NCI-H748 treated with DMSO at 0.1 percent for 48 hours (cell line): ENCODE measurements around the gene ZKSCAN4.

Experiments
- DNase-seq: peaks from one replicate; lab custom pipeline; 2025; lab: John Stamatoyannopoulos, UW

ZKSCAN4 gene

DNA sequence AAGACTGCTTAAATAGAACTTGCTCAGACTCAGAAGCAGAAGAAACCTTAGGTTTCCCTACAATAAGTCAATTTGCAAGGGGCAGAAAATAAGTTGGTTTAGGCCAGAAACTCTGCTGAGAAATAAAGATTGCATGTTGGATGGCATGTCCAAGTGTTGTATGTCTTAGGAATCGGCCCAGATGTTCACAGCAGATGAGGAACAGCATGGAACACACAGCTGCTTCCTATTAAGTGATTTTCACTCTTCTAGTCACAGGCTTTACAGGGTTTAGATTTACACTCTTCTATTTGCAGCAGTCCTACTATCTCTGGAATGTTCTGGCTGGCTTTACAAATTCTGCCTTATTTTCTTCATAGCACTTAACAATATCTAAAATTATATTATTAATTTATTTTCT, 3.2 kb downstream of the ZKSCAN4 start:
- no peak for DNase-seq

DNA sequence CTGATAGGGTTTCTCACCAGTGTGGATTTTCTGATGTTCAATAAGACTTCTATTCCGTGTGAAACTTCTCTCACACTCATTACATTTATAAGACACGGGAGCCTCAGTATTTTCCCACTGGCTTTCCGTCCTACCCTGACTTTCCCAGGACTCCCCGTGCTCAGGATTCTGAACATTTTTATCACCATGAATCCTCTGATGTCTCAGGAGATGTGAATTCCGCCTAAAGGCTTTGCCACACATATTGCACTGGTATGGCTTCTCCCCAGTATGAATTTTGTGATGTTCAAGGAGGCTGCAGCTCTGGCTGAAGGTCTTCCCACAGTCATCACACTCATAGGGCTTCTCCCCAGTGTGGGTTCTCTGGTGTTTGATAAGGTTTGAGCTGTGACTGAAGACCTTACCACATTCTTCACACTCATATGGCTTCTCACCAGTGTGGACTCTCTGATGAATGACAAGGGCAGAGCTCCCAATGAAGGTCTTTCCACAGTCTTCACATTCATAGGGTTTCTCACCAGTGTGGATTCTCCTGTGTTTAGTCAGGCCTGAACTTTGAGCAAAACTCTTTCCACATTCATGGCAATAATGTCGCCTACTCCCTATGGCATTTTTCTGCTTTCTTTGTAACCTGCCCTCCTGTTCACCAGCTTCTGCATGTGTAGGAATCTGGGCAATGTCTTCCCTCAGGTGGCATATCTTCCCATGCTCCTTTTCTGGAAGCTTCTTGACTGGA, 6.7 kb downstream of the ZKSCAN4 start:
- no peak for DNase-seq

DNA sequence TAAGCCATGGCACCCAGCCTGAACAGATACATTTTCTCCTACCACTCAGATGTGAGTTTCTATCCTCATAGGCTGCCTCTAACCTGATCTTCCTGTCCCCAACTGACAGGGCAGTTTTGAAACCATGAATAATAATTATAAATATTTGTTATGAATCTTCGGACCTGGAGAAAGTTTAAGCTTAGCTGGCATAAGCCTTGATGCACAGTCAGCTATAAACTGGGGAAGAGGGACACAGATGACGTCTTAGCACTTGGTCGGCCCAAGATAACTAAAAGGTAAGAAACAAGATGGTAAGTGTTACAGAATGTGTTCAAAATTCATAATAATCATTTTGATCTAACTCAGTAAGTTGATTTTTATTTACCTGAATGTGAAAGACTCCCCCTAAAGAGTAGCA, 8.1 kb downstream of the ZKSCAN4 start:
- DNase-seq, result no peak

DNA sequence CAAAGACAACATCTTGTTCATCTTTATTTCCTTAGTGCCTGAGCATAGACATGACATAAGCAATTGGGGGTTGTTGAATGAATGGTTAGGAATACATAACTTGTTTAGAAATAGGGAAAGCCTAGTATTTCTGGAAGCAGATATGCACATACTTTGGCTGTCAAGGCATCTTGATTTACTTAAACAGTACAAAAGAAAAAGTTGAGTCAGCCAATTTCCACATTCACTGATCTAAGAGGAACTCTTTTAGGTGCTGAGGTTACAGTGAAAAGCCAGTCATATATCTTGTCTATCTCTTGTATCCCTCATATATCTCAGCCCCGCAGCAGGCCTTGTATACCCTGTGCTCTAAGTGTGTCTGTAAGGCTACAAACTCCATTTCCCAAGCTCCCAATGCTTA, 11.6 kb downstream of the ZKSCAN4 start:
- DNase-seq, result no peak

DNA sequence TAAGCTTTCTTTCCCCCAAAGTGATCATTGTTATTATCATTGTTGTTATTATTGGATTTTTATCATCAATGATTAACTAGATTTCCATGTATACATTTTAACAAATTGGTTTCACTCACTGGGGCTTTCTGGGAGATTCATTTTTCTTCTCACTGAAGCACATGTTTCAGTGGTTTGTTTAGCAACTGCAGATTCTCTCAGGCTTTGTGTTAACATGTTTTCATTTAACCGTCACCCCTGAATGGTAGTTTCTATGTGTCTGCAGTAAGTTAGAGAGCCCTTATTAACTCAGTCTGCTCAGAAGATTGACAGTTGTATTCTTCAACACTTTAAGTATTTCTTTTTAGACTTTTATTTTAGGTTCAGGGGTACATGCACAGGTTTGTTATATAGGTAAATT, 12.4 kb downstream of the ZKSCAN4 start:
- DNase-seq, result no peak

DNA sequence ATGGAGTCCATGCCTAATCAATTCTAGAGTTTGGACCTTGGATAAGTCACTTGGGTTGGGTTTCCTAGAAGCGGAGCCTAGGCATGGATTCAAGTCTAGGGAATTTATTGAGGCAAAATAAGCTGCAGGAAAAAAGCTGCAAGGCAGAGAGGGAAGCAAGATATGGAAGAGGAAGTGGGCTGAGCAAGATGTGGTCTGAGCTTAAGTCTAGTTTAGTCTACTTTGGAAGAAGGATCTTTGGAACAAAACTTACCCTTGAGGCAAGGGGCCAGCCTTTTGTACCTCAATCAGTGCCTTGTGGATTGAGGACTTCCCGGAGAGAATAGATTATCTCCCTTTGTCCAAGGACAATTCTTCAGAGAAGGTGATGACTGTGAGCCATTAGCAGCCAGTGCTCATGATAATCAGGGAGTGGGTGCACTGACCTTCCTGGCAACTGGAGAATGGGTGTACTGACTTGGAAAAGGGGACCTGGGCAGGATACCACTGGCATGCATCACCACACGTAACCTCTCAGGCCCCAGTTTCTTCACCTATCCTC, 16.1 kb downstream of the ZKSCAN4 start:
- DNase-seq, result no peak

DNA sequence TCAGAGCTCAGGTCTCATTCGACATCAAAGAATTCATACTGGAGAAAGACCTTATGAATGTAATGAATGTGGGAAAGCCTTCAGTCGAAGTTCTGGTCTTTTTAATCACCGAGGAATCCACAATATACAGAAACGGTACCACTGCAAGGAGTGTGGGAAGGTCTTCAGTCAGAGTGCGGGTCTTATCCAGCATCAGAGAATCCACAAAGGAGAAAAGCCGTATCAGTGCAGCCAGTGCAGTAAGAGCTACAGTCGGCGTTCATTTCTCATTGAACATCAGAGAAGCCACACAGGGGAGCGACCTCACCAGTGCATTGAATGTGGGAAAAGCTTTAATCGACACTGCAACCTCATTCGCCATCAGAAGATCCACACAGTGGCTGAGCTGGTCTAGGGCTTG, 19.3 kb downstream of the ZKSCAN4 start:
- no peak for DNase-seq

DNA sequence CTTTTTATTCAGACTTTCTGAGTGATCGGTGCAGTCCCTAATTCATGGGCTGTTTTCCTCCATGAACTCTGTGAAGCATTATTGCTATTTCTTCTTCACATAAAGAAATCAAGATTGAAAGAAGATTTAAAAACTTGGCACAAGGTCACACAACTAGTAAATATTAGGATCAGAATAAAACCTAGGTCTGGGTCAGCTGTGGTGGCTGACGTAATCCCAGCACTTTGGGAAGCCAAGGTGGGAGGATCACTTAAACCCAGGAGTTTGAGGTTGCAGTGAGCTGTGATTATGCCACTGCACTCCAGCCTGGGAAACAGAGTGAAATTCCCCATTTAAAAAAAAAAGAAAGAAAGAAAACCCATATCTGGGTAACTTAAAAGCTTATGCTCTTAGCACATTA, 25.6 kb downstream of the ZKSCAN4 start:
- DNase-seq, result no peak

DNA sequence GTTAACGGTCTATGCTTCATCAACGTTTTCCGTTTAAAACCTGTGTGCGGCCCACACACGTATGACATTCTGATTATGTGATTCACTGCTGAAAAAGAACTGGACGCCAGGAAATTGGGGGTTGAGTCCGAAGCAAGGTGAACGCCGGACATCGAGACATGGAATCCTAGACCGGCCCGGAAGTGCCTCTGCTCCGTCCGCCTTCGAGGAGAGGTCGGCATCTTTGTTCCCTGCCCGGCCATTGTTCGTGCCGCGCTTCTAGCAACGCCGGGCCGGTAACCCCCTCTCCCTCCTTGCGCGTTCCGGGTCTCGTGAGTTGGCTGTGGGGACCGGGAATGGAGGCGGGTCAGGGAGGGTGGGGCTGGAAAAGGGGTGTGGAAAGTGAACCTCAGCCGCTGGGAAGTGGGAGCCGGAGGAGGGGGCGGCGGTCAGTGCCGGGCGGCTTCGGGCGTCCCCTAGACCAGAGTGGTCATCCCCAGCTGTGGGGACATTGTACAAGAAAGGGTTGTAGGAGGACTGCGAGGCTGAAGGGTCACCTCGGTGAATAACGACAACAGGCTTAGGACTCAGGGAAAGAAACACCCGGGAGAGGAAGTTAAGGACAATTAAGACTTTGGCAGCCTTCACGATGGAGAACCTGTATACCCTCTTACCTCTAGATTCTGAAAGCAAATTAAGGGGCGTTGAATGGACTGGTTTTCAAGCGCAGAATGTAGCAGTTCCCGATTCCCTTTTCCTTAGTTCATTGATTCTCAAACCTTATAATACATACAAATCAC, 26.8 kb downstream of the ZKSCAN4 start, which contains the start of gene ZSCAN9:
Gene ZSCAN9 (plus strand): TSS at position 220 of the 779 bp plus-strand sequence. CDS start 1,810 bp downstream, outside the sequence.
- peak; percentile 93 for DNase-seq

DNA sequence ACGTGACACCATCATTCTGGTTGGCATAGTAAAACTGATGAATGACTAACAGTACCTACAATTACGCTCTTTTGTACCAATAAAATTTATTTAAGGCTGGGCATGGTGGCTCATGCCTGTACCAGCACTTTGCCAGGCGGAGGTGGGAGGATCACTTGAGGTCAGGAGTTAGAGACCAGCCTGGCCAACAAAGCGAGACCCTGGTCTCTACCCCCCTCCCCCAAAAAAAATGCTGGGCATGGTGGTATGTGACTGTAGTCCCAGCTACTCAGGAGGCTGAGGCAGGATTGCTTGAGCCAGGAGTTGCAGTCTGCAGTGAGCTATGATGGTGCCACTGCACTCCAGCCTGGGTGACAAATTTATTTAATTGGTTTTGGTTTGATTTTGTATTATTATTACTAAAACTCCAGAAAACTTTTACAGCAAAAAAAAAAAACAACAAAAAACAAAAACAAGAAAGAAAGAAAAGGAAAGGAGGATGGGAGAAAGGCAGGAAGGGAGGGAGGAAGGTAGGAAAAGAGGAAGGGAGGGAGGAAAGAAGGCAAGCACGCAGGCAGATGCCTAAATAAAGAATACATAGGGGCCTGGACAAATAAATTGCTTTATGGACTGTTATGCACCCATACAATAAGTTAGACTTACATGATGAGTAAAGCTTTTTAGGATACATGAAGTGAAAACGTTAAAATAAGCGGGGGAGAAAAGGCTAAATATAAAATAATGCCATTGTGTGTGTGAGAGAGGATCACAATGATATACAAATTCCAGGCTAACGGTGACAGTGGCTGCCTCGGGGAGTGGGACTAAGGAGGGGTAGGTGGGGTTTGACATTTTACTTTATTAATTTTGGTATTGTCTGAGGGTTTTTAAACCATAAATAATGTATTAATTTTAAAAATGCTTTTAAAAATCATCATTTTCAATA, 27.7 kb downstream of the ZKSCAN4 start:
- DNase-seq, result no peak

DNA sequence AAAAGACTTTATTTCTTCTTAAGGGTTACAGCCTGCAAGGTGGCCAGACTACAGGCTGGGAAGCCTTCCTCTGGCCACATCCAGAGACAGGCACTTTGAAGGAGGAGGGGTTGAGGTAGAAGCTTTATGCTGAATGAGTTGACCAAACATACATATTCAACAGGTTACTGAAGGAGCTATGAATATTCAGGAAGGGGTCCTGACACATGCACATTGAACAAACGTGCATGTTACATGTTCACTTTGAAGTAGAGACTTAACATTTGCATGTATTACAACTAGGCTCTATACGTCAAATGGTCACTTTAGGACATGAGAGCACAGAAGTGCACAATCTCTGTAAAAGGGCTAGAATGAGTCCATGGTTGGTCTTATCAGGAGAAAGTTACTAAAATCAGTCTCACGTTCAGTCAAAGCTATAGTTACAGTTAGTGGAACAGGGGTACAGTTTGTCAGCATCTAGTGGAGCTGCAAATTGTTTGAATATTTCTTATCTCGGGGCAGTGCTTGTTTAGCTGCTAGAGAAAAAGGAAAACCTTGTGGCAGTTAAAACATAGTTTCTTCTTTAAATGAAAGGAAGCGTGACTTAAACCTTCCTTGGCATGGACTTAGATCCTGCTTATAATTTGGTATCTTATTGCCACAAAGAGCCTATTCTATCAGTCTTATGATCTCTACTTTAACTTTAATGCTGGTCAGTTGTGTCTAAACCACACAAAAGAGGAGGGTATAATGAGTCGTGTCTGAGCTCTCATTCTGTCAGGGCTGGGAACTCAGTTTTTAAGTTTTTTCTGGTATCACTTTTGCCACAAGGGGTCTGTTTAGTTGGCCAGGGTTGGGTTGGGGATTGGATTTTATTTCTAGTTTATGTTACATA, 31.6 kb downstream of the ZKSCAN4 start:
- no peak for DNase-seq

DNA sequence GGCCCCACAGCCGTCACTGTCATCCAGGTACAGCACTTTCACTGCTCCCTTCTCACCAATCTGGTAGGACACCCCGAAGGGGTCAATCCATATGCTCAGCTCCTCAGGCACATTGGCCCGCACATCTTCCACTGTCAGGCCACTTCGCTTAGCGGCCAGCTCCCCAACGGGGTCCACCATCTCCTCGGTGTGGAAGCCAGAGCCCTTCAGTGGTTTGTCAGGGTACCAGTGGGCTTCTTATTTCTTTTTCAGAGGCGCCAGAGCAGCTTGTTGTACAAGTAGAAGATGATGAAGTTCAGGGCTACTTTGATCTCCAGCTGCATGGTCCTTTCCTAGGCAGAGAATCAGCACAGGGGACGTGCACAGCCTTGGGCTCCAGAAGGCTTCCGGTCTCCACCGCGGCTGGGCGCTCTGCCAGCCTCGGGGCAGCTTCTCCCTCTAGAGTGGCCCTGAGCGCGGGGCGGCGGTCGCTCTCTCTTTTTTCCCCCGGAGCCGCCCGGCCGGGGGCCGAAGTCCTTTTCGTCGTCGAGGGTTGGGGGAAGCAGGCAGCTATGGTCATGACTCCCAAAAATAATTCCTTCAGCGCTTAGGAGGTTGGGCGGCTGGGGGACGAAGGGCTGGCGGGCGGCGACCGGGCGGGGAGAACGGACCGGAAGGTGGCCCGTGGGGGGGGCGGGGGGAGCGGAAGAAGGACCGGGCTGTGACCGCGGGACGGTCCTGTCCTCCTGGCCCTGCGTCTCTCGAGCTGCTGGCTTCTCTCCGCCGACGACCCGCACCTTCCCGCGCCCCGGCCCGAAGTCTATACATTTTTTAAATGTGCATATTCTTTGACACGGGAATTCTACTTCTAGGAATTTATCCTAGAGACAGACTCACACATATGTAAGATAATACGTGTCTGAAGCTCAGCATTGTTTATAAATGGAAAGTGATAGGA, 33.5 kb downstream of the ZKSCAN4 start:
- peak; percentile 78 for DNase-seq

DNA sequence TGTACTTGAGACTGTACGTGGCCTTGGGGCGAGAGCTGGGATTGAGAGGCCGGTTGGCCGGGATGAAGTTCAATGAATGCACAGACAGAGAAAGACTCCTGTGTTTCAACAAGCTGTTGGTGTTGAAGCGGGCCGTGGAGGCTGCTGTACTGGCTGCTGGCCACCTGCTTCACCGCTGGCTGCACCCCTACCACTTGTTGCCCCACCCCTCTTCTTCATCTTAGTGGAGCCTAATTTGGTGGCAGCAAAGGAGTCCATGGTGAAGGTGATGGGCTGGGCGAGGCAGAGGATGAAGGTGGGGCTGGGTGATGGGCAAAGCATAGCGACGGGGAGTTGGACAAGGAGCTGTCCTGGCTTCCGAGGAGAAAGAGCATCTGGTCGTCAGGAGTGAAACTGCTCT, 34.2 kb downstream of the ZKSCAN4 start:
- no peak for DNase-seq

DNA sequence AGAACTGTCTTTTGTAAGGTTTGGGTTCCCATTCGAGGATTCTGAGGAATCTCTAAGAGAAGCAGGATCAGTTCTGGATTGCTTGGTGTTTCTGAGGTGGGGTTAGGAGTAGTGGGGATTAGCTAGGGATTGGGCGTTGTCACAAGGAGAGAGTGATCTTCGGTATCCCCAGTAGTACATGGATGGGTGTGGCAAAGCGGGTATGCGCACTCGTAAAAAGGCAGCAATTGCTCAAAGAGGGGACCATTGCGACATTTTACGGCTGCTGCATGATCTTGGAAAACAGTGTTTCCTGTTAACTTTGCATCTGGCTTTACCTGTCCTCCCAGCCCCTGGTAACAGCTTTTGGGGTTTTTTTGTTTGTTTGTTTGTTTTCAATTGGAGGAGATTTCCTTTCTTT, 36.6 kb downstream of the ZKSCAN4 start:
- no peak for DNase-seq

DNA sequence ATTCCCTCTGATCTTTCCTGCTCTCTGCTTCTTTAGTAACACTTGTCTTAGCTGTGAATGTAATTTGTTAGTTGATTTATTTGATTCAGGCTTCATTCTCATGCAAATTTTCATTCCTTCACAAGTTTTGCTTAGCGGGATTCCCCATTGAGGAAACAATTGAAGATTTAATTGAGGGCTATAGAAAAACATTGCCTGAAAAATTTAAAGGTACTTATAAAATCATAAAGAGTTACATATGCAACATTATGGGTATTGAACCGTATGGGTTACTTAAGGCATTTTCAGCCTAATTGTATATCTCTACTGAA, 38.9 kb downstream of the ZKSCAN4 start:
- no peak for DNase-seq

DNA sequence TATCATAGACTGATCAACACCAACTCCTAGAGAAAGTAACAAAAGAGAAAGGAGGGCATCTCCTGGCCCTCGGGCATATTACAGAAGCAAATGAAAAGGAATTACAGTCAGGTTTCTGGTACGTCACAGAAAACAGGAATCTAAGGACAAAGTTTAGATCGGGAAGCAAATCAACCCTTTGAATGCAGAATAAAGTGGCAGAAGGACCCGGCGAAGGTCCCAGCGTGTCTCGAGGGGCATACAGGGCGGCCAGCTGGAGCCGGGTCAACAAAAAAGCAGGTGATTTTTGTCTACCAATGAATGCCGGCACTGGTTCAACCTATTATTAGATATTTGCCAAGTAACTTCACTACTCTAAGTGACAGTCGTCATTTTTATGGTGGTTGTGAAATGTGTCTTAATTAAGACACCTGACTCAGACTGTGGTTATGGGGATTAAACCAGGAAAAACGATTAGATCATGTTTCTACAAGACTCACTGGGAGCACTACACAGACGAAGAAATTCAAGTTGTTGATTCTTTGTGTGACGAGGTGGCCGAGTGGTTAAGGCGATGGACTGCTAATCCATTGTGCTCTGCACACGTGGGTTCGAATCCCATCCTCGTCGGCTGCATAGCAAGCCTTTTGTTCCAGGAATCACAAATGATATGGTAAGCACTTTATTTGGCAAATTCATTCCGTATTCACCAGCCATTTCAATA, 39.4 kb downstream of the ZKSCAN4 start:
- DNase-seq, result peak; percentile 69

DNA sequence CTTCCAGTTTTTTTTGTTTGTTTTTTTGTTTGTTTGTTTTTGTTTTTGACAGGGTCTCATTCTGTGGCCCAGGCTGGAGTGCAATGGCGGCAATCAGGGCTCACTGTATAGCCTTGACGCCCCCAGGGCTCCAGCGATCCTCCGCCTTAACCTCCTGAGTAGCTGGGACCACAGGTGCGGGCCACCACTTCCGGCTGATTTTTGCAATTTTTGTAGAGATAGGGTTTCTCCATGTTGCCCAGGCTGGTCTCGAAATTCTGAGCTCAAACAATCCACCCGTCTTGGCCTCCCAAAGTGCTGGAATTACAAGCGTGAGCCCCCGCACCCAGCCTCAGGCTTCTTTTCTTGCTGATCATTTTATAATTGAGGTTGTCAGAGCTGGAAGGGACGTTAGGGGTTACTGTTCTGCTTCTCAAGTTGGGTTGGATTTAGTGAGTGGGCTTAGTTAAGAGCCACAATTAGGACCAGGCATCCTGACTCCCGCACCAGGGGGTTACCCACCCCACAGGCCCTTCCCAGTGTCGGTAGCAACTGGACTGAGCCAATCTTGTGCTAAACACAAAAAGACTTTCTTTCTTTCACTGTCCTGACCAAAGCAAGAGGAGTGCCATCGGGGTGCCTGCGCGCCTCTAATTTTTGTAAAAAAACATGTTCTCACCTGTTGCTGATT, 40.1 kb downstream of the ZKSCAN4 start:
- no peak for DNase-seq

DNA sequence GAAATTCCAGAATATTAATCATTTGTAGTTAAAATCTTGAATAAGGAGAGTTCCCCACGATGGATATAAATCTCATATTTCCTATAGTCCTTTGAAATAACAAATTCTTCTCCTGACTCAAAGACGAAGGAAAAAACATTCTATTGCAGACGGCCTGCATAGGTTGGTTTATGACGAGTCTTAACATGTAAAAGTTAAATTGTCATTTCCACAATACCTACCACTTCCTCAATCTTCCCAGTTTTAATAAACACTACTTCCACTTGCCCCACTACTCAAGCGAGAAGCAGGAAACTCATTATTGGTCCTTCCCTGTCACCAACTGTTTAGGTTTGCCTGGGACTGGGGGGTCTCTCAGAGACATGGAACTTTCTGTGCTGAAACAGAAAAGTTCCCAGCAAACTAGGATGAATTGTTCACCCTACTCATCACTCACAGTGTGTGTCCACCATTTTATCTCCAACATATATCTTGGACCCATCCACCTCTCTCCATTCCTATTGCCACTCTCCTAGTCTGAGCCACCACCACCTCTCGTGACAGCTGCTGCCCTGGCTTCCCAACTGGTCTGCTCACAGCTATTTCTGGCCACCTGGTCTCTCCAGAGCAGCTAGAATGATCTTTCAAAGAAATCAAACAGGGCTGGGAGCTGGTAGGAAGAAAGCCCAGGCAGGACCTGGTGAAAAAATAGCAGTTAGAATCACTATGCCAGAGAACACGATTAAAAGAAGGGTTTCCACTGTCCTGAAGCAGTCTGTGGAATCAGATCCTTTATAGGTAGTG, 42.1 kb downstream of the ZKSCAN4 start:
- no peak for DNase-seq
